ENCODE measurements around the gene SNX15.

Gene SNX15

GRCh38 chr11:65045061-65045460 lies 17.8 kb downstream of the SNX15 start:
- H3K27me3 ChIP-seq (ENCODE audit: insufficient read depth, poor library complexity, severe bottlenecking): no peaks in the 10 kb centered on the region
- no peak overlapping the region for H3K27ac ChIP-seq (replicated peaks)
- no peak overlapping the region for H3K4me3 ChIP-seq (replicated peaks; ENCODE audit: insufficient read depth, low read length)
- TF ChIP-seq CTCF (IDR thresholded peaks at IDR 0.05; ENCODE audit: insufficient read depth, low read length): no peak
- no peak for TF ChIP-seq SPI1 (IDR thresholded peaks at IDR 0.05; ENCODE audit: borderline replicate concordance, low read depth)
- no peak for TF ChIP-seq REST (IDR thresholded peaks at IDR 0.05; ENCODE audit: insufficient replicate concordance, low read depth)
- TF ChIP-seq POLR2AphosphoS5 (IDR thresholded peaks at IDR 0.05; ENCODE audit: low read depth): no peak
- no peak for TF ChIP-seq GABPA (IDR thresholded peaks at IDR 0.05; ENCODE audit: low read depth)
- DNase-seq (ENCODE audit: low read depth in 1 of 2, low spot score in 1 of 2): no peak

GRCh38 chr11:65045728-65046127 lies 18.5 kb downstream of the SNX15 start:
- H3K4me3 ChIP-seq (replicated peaks; ENCODE audit: insufficient read depth, low read length): no peak overlapping the region
- no peaks in the 10 kb centered on the region for H3K27me3 ChIP-seq (ENCODE audit: insufficient read depth, poor library complexity, severe bottlenecking)
- TF ChIP-seq SPI1 (IDR thresholded peaks at IDR 0.05; ENCODE audit: borderline replicate concordance, low read depth): no peak
- TF ChIP-seq POLR2AphosphoS5 (IDR thresholded peaks at IDR 0.05; ENCODE audit: low read depth): no peak
- TF ChIP-seq CTCF (IDR thresholded peaks at IDR 0.05; ENCODE audit: insufficient read depth, low read length): no peak
- no peak for TF ChIP-seq REST (IDR thresholded peaks at IDR 0.05; ENCODE audit: insufficient replicate concordance, low read depth)
- TF ChIP-seq GABPA (IDR thresholded peaks at IDR 0.05; ENCODE audit: low read depth): no peak
- H3K27ac ChIP-seq (replicated peaks): no peak overlapping the region
- DNase-seq (ENCODE audit: low read depth in 1 of 2, low spot score in 1 of 2): no peak

- no peak for DNase-seq (ENCODE audit: low read depth in 1 of 2, low spot score in 1 of 2)
- H3K27ac ChIP-seq (replicated peaks): no peak overlapping the region
- H3K4me3 ChIP-seq (replicated peaks; ENCODE audit: insufficient read depth, low read length): no peak overlapping the region
- H3K27me3 ChIP-seq (ENCODE audit: insufficient read depth, poor library complexity, severe bottlenecking): no peaks in the 10 kb centered on the region
- no peak for TF ChIP-seq SPI1 (IDR thresholded peaks at IDR 0.05; ENCODE audit: borderline replicate concordance, low read depth)
- no peak for TF ChIP-seq REST (IDR thresholded peaks at IDR 0.05; ENCODE audit: insufficient replicate concordance, low read depth)
- no peak for TF ChIP-seq CTCF (IDR thresholded peaks at IDR 0.05; ENCODE audit: insufficient read depth, low read length)
- no peak for TF ChIP-seq POLR2AphosphoS5 (IDR thresholded peaks at IDR 0.05; ENCODE audit: low read depth)
- no peak for TF ChIP-seq GABPA (IDR thresholded peaks at IDR 0.05; ENCODE audit: low read depth)
Observed at GRCh38 chr11:65047581-65048422, 20.6 kb downstream of the SNX15 start.

Measured in HL-60 (cell line).